Thyroid gland (tissue), 4 donors: ENCODE measurements around the gene FAM3B.

ENCODE experiments used
- POLR2A ChIP-seq, 2 donors: fragments of 450-650 bp; IDR thresholded peaks; one replicate each; pipeline ENCODE4 v1.6.1; 2017; ENCODE audit warnings: antibody characterized with exemption in 2 of 2, mild to moderate bottlenecking in 2 of 2, moderate library complexity in 1 of 2
- TF ChIP-seq, protein P1 (sequence below), 6 experiments: fragments of 200-600 bp in 3 of 6; fragments of 450-650 bp in 3 of 6; sonication (generic) in 3 of 6; IDR thresholded peaks; one replicate each; pipeline ENCODE4 v1.5.1; 2016 to 2019; ENCODE audit warnings: antibody characterized with exemption in 6 of 6, mild to moderate bottlenecking in 2 of 6, inconsistent platforms in 1 of 6, moderate library complexity in 1 of 6

DNA sequence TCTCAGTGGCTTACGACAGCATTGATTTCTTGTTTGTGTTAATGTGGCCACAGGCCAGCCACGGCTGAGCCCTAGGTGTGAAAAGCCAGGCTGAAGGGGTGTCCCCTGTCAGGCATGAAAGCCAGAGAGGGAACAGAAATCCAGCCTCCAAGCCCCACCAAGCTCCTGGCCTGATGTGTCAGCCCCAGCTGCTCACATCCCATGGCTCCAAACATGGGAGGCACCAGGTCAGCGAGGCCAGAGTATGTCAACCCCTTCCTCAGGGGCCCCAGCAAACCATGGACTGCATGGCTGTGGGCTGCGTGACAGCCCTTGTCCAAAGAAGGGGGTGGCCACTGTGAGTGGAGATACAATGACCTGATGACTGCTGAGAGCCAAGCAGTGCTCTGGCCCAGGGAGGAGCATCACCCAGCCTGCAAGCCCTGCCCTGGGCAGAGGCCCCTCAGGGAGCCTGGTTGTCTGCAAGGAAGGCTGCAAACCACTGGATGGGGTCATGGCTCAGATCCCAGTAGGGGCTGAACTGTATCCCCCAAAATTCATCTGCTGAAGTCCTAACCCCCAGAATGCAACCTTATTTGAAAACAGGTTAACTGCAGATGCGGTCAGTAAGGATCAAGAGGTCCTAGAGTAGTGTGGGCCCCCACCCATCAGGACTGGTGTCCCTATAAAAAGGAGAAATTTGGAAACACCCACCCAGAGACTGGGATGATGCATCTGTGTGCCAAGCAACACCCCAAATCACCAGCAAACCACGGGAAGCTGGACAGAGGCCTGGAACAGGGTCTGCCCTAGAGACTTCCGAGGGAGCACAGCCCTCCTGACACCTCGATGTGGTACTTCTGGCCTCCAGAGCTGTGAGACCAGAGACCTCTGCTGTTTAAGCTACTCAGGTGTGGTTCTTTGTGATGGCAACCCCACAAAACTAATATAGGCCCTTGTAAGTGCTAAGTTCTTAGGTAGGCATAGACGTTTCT lies 41.9 kb downstream of the FAM3B start:
- TF ChIP-seq, protein P1, sequence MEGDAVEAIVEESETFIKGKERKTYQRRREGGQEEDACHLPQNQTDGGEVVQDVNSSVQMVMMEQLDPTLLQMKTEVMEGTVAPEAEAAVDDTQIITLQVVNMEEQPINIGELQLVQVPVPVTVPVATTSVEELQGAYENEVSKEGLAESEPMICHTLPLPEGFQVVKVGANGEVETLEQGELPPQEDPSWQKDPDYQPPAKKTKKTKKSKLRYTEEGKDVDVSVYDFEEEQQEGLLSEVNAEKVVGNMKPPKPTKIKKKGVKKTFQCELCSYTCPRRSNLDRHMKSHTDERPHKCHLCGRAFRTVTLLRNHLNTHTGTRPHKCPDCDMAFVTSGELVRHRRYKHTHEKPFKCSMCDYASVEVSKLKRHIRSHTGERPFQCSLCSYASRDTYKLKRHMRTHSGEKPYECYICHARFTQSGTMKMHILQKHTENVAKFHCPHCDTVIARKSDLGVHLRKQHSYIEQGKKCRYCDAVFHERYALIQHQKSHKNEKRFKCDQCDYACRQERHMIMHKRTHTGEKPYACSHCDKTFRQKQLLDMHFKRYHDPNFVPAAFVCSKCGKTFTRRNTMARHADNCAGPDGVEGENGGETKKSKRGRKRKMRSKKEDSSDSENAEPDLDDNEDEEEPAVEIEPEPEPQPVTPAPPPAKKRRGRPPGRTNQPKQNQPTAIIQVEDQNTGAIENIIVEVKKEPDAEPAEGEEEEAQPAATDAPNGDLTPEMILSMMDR (IDR thresholded peaks at IDR 0.05) = no peak
- no peak for TF ChIP-seq POLR2A (IDR thresholded peaks at IDR 0.05)
